SK-N-SH (cell line): ENCODE measurements around the gene SULT2B1. TPM values are rescaled to one million over a fixed set of nuclear protein-coding genes. Genes with fewer than 3 reads are reported as not detected.

Experiments used
- CTCF ChIA-PET: fragments of 300-600, 350-600 bp; formaldehyde crosslinking; extraction: SDS; loops from one replicate; lab custom pipeline; 2021; lab: Yijun Ruan, JAX
- POLR2A ChIA-PET: fragments of 350-600 bp; sonication (Branson Sonifier 250); formaldehyde crosslinking; extraction: SDS; loops from one replicate; lab custom pipeline; 2020; ENCODE audit warnings: antibody characterized with exemption, inconsistent platforms; lab: Yijun Ruan, JAX
- DNase-seq: peaks from one replicate; pipeline ENCODE4 v3.0.0; 2012
- H2AFZ ChIP-seq: fragments of 200-600 bp; sonication (generic); 2 replicates; pipeline ENCODE4 v1.8.1; 2016; ENCODE audit warnings: antibody characterized with exemption, mild to moderate bottlenecking, low read depth
- H3F3A ChIP-seq: fragments of 200-600 bp; sonication (generic); replicated peaks from 2 replicates; pipeline ENCODE3; 2016; ENCODE audit warnings: antibody characterized with exemption, mild to moderate bottlenecking; ENCODE audit not compliant: insufficient read depth
- H3K27ac ChIP-seq, 2 experiments: fragments of 200-500 bp in 1 of 2; fragments of 200-600 bp in 1 of 2; sonication (Bioruptor generic) in 1 of 2; sonication (generic), shearing (Covaris generic) in 1 of 2; 2 replicates each; pipeline versions ENCODE4 v1.5.1 to v1.6.1; 2014 to 2016; ENCODE audit warnings: low read depth in 2 of 2, inconsistent platforms in 1 of 2, low read length in 1 of 2, mild to moderate bottlenecking in 1 of 2, mixed read lengths in 1 of 2
- H3K27me3 ChIP-seq: fragments of 200-600 bp; sonication (generic), shearing (Covaris generic); 2 replicates; pipeline ENCODE4 v1.6.1; 2016; ENCODE audit warnings: mixed run types; ENCODE audit not compliant: insufficient read depth
- H3K36me3 ChIP-seq, 2 experiments: fragments of 200-500 bp in 1 of 2; fragments of 200-600 bp in 1 of 2; sonication (Bioruptor generic) in 1 of 2; sonication (generic) in 1 of 2; replicated peaks in 1 of 2; 2 replicates each; pipeline versions ENCODE3 to v1.5.1; 2014 to 2016; ENCODE audit warnings: low read length in 1 of 2, mild to moderate bottlenecking in 1 of 2; ENCODE audit not compliant: insufficient read depth in 2 of 2, control insufficient read depth in 1 of 2
- H3K4me1 ChIP-seq, 2 experiments: fragments of 200-500 bp in 1 of 2; fragments of 200-600 bp in 1 of 2; sonication (Bioruptor generic) in 1 of 2; sonication (generic), shearing (Covaris generic) in 1 of 2; 2 replicates each; pipeline versions ENCODE4 v1.5.1 to v1.6.1; 2014 to 2016; ENCODE audit warnings: low read depth in 1 of 2, low read length in 1 of 2, mixed run types in 1 of 2; ENCODE audit not compliant: insufficient read depth in 2 of 2, control insufficient read depth in 1 of 2
- H3K4me2 ChIP-seq: fragments of 200-600 bp; sonication (generic), shearing (Covaris generic); 2 replicates; pipeline ENCODE4 v1.6.1; 2017; ENCODE audit warnings: mixed run types
- H3K4me3 ChIP-seq, 2 experiments: fragments of 200-500 bp in 1 of 2; fragments of 200-600 bp in 1 of 2; sonication (Bioruptor generic) in 1 of 2; sonication (generic), shearing (Covaris generic) in 1 of 2; 2 replicates each; pipeline versions ENCODE4 v1.5.1 to v1.8.1; 2014 to 2016; ENCODE audit warnings: low read depth in 2 of 2, inconsistent platforms in 1 of 2, low read length in 1 of 2, mild to moderate bottlenecking in 1 of 2, mixed read lengths in 1 of 2, moderate library complexity in 1 of 2
- H3K79me2 ChIP-seq: fragments of 200-600 bp; sonication (generic); 2 replicates; pipeline ENCODE4 v1.8.1; 2017; ENCODE audit warnings: mild to moderate bottlenecking; ENCODE audit not compliant: insufficient read depth
- H3K9ac ChIP-seq: fragments of 200-600 bp; sonication (generic); 2 replicates; pipeline ENCODE4 v1.6.1; 2017; ENCODE audit warnings: mixed run types
- H3K9me2 ChIP-seq: fragments of 200-600 bp; sonication (generic); 2 replicates; pipeline ENCODE4 v1.6.1; 2017; ENCODE audit warnings: mixed run types
- H3K9me3 ChIP-seq: fragments of 200-600 bp; sonication (generic); 2 replicates; pipeline ENCODE4 v1.6.1; 2017; ENCODE audit warnings: mixed run types, mild to moderate bottlenecking, moderate library complexity
- H4K20me1 ChIP-seq: fragments of 200-600 bp; sonication (generic); 2 replicates; pipeline ENCODE4 v1.6.1; 2017; ENCODE audit warnings: mild to moderate bottlenecking, mixed run types; ENCODE audit not compliant: insufficient read depth
- CHD2 ChIP-seq: fragments of 150-350 bp; IDR thresholded peaks from 2 replicates; pipeline ENCODE4 v1.6.1; 2018; ENCODE audit warnings: low read length; ENCODE audit not compliant: partially characterized antibody
- ELF1 ChIP-seq: IDR thresholded peaks from 2 replicates; pipeline ENCODE4 v1.4.0; 2012
- FOXJ3 ChIP-seq: sonication (generic); formaldehyde crosslinking; IDR thresholded peaks from 2 replicates; pipeline ENCODE4 v1.5.1; 2020; ENCODE audit warnings: mild to moderate bottlenecking, missing genetic modification reagents
- GABPA ChIP-seq: IDR thresholded peaks from 2 replicates; pipeline ENCODE4 v1.4.0; 2012; ENCODE audit warnings: low read depth, mild to moderate bottlenecking
- GATA2 ChIP-seq: sonication (generic); formaldehyde crosslinking; IDR thresholded peaks from 2 replicates; pipeline ENCODE4 v1.5.0; 2020; ENCODE audit warnings: mild to moderate bottlenecking, missing genetic modification reagents
- IRF3 ChIP-seq: fragments of 150-350 bp; IDR thresholded peaks from 2 replicates; pipeline ENCODE4 v1.6.1; 2016; ENCODE audit warnings: mild to moderate bottlenecking, low read depth, low read length
- JUND ChIP-seq: IDR thresholded peaks from 2 replicates; pipeline ENCODE4 v1.4.0; 2012
- NFIC ChIP-seq: IDR thresholded peaks from 2 replicates; pipeline ENCODE4 v1.4.0; 2012; ENCODE audit warnings: borderline replicate concordance
- REST ChIP-seq: IDR thresholded peaks from 2 replicates; pipeline ENCODE4 v1.6.1; 2012; ENCODE audit warnings: mild to moderate bottlenecking, low read depth, low read length, moderate library complexity
- RFX5 ChIP-seq: IDR thresholded peaks from 2 replicates; pipeline ENCODE4 v1.6.1; 2012; ENCODE audit warnings: mild to moderate bottlenecking, improper control_type of control experiment, low read length
- RXRA ChIP-seq: IDR thresholded peaks from 2 replicates; pipeline ENCODE4 v1.4.0; 2012; ENCODE audit warnings: low read depth, mild to moderate bottlenecking, borderline replicate concordance
- SIN3A ChIP-seq: IDR thresholded peaks from 2 replicates; pipeline ENCODE4 v1.6.1; 2012; ENCODE audit warnings: low read depth, mild to moderate bottlenecking, low read length, moderate library complexity, borderline replicate concordance
- TAF1 ChIP-seq: IDR thresholded peaks from 2 replicates; pipeline ENCODE4 v1.6.1; 2012; ENCODE audit warnings: low read depth, mild to moderate bottlenecking, low read length, moderate library complexity, borderline replicate concordance
- TCF12 ChIP-seq: IDR thresholded peaks from 2 replicates; pipeline ENCODE4 v1.4.0; 2012
- TEAD4 ChIP-seq: IDR thresholded peaks from 2 replicates; pipeline ENCODE4 v1.4.0; 2012; ENCODE audit warnings: mild to moderate bottlenecking, borderline replicate concordance; ENCODE audit not compliant: insufficient read depth
- USF2 ChIP-seq: fragments of 150-350 bp; IDR thresholded peaks from 2 replicates; pipeline ENCODE4 v1.6.1; 2017; ENCODE audit warnings: antibody characterized with exemption, low read length, low read depth, borderline replicate concordance
- WGBS: methylation state at CpG from one replicate; pipeline ENCODE4 v1.1.6; 2017; ENCODE audit warnings: low lambda C conversion rate; 5-methylcytosine and 5-hydroxymethylcytosine counted together
- polyA plus RNA-seq, 3 experiments: library from polyadenylated mRNA; depleted of rRNA; stranded (reverse); fragments of >200 nt; gene quantifications; 2 replicates each; pipeline ENCODE4 v1.2.3, GENCODE V29; 2012

The SULT2B1 gene
- polyA plus RNA-seq, 1 of the 3 experiments (the other 2 are of a cell fraction): 0.92 TPM

GRCh38 chr19:48530770-48531169, 21.2 kb upstream of the SULT2B1 start:
- Histone ChIP-seq H2AFZ (no peak overlapping the region), H3K27ac (no peak overlapping the region), H3K4me1 (peaks cover 0 to 2% of the 10 kb centered on the region in 2 experiments; a peak in 1 of 4 replicates), H3K9me3 (no peaks in the 10 kb centered on the region; the same call in 1 of the 2 replicates), H3K4me3 (no peak overlapping the region), H3K9ac (no peak overlapping the region), H3K79me2 (no peaks in the 10 kb centered on the region), H3K9me2 (no peaks in the 10 kb centered on the region), H4K20me1 (no peaks in the 10 kb centered on the region), H3K27me3 (no peaks in the 10 kb centered on the region), H3F3A (no peaks in the 10 kb centered on the region), H3K4me2 (no peak overlapping the region), H3K36me3 (no peaks in the 10 kb centered on the region)
- TF ChIP-seq GATA2 (CRISPR knock-in tag) (no peak), GABPA (no peak), TCF12 (no peak), FOXJ3 (CRISPR knock-in tag) (no peak), CHD2 (no peak), SIN3A (no peak), TAF1 (no peak), IRF3 (no peak), ELF1 (no peak), TEAD4 (no peak), JUND (no peak)
- whole genome bisulfite sequencing: 86% methylated on average over 6 of the region's 6 CpGs
- POLR2A ChIA-PET: interaction anchor here (0.8 to 1.2 kb wide), 2 partner anchors 9 to 17 kb away, joined by 3 to 4 read pairs; no protein-coding TSS in a partner anchor
- CTCF ChIA-PET: interaction anchor here (1.0 kb wide), 1 partner anchor 65 kb away, joined by 3 read pairs; no protein-coding TSS in a partner anchor
- DNase-seq: no peak

GRCh38 chr19:48533770-48534169, 18.2 kb upstream of the SULT2B1 start:
- POLR2A ChIA-PET: no interaction called here

More at GRCh38 chr19:48533770-48534169, 18.2 kb upstream of the SULT2B1 start:
- Histone ChIP-seq H2AFZ (no peak overlapping the region), H3K4me2 (no peak overlapping the region), H4K20me1 (no peaks in the 10 kb centered on the region), H3K27ac (no peak overlapping the region), H3K4me3 (no peak overlapping the region), H3K9me2 (no peaks in the 10 kb centered on the region), H3K79me2 (no peaks in the 10 kb centered on the region), H3K9me3 (no peaks in the 10 kb centered on the region), H3F3A (no peaks in the 10 kb centered on the region), H3K9ac (no peak overlapping the region), H3K36me3 (no peaks in the 10 kb centered on the region), H3K4me1 (peaks cover 0 to 2% of the 10 kb centered on the region in 2 experiments; a peak in 1 of 4 replicates), H3K27me3 (no peaks in the 10 kb centered on the region)
- CTCF ChIA-PET: no interaction called here
- whole genome bisulfite sequencing: 56% methylated on average over 10 of the region's 10 CpGs
- DNase-seq: no peak
- no peak for TF ChIP-seq RXRA
- no peak for TF ChIP-seq FOXJ3 (CRISPR knock-in tag)
- no peak for TF ChIP-seq REST
- TF ChIP-seq NFIC: no peak
- no peak for TF ChIP-seq RFX5
- TF ChIP-seq USF2: no peak
- no peak for TF ChIP-seq CHD2
